ENCODE data around the gene ITGB6. TPM values are rescaled to one million over a fixed set of nuclear protein-coding genes. Genes with fewer than 3 reads are reported as not detected.

Gene ITGB6
- total RNA-seq, 3 donors from 2014 or later (not counting 1 experiment from before 2014, with no cell fraction given): not detected

- H3K36me3 Mint-ChIP-seq: no peaks in the 10 kb centered on the region
- TF ChIP-seq CTCF (IDR thresholded peaks at IDR 0.05): no peak
- peaks cover 0 to 9% of the 10 kb centered on the region in 2 donors for H3K4me1 Mint-ChIP-seq
- Histone ChIP-seq H3K9me3 (ENCODE audit: control insufficient read depth, insufficient read depth, low read length) (no peaks in the 10 kb centered on the region), H3K36me3 (ENCODE audit: control insufficient read depth, insufficient read depth, low read length) (no peaks in the 10 kb centered on the region), H3K4me3 (ENCODE audit: low read length) (no peak overlapping the region), H3K4me1 (ENCODE audit: control insufficient read depth, insufficient read depth, low read length) (no peaks in the 10 kb centered on the region), H3K27me3 (ENCODE audit: control insufficient read depth, insufficient read depth, low read length) (no peaks in the 10 kb centered on the region), H3K27ac (ENCODE audit: low read length) (no peak overlapping the region)
- H3K9me3 Mint-ChIP-seq: no peaks in the 10 kb centered on the region
- H3K27ac Mint-ChIP-seq: no peak overlapping the region
- intact Hi-C loops (cut with micrococcal nuclease): no loop called here
- H3K27me3 Mint-ChIP-seq (ENCODE audit: low read depth in 2 of 2): peaks cover 0 to 6% of the 10 kb centered on the region in 2 donors
- DNase-seq: no peak
- H3K4me3 Mint-ChIP-seq: no peak overlapping the region
- ATAC-seq: no peak
Measured at GRCh38 chr2:160180172-160180571, 19.9 kb downstream of the ITGB6 start.

- TF ChIP-seq CTCF (IDR thresholded peaks at IDR 0.05): no peak
- Histone ChIP-seq H3K36me3 (ENCODE audit: control insufficient read depth, insufficient read depth, low read length) (no peaks in the 10 kb centered on the region), H3K27ac (ENCODE audit: low read length) (no peak overlapping the region), H3K27me3 (ENCODE audit: control insufficient read depth, insufficient read depth, low read length) (no peaks in the 10 kb centered on the region), H3K4me1 (ENCODE audit: control insufficient read depth, insufficient read depth, low read length) (no peaks in the 10 kb centered on the region), H3K4me3 (ENCODE audit: low read length) (no peak overlapping the region), H3K9me3 (ENCODE audit: control insufficient read depth, insufficient read depth, low read length) (no peaks in the 10 kb centered on the region)
- Mint-ChIP-seq H3K36me3 (no peaks in the 10 kb centered on the region), H3K9me3 (no peaks in the 10 kb centered on the region), H3K27me3 (ENCODE audit: low read depth in 2 of 2) (no peaks in the 10 kb centered on the region), H3K27ac (no peak overlapping the region), H3K4me3 (no peak overlapping the region), H3K4me1 (no peaks in the 10 kb centered on the region)
- ATAC-seq (no peak), DNase-seq (no peak)
- intact Hi-C loops (cut with micrococcal nuclease): no loop called here
- 90% methylated on average over 8 of the region's 8 CpGs for WGBS (ENCODE audit: insufficient coverage)
Measured at GRCh38 chr2:160175169-160176134, 24.6 kb downstream of the ITGB6 start.

GRCh38 chr2:160174322-160174721 lies 25.8 kb downstream of the ITGB6 start:
- no peak overlapping the region for H3K27ac Mint-ChIP-seq
- no peak for TF ChIP-seq CTCF (IDR thresholded peaks at IDR 0.05)
- no peak overlapping the region for H3K4me3 Mint-ChIP-seq
- H3K9me3 Mint-ChIP-seq: no peaks in the 10 kb centered on the region
- intact Hi-C loops (cut with micrococcal nuclease): no loop called here
- Histone ChIP-seq H3K27ac (ENCODE audit: low read length) (no peak overlapping the region), H3K9me3 (ENCODE audit: control insufficient read depth, insufficient read depth, low read length) (no peaks in the 10 kb centered on the region), H3K36me3 (ENCODE audit: control insufficient read depth, insufficient read depth, low read length) (no peaks in the 10 kb centered on the region), H3K27me3 (ENCODE audit: control insufficient read depth, insufficient read depth, low read length) (no peaks in the 10 kb centered on the region), H3K4me1 (ENCODE audit: control insufficient read depth, insufficient read depth, low read length) (no peaks in the 10 kb centered on the region), H3K4me3 (ENCODE audit: low read length) (no peak overlapping the region)
- H3K4me1 Mint-ChIP-seq: no peaks in the 10 kb centered on the region
- ATAC-seq (no peak), DNase-seq (no peak)
- no peaks in the 10 kb centered on the region for H3K36me3 Mint-ChIP-seq
- WGBS (ENCODE audit: insufficient coverage): 97% methylated on average over 3 of the region's 3 CpGs
- no peaks in the 10 kb centered on the region for H3K27me3 Mint-ChIP-seq (ENCODE audit: low read depth in 2 of 2)

- Mint-ChIP-seq H3K4me1 (no peaks in the 10 kb centered on the region), H3K4me3 (no peak overlapping the region), H3K27ac (no peak overlapping the region), H3K36me3 (no peaks in the 10 kb centered on the region), H3K27me3 (ENCODE audit: low read depth in 2 of 2) (no peaks in the 10 kb centered on the region), H3K9me3 (no peaks in the 10 kb centered on the region)
- Histone ChIP-seq H3K27me3 (ENCODE audit: control insufficient read depth, insufficient read depth, low read length) (no peaks in the 10 kb centered on the region), H3K4me1 (ENCODE audit: control insufficient read depth, insufficient read depth, low read length) (no peaks in the 10 kb centered on the region), H3K4me3 (ENCODE audit: low read length) (no peak overlapping the region), H3K36me3 (ENCODE audit: control insufficient read depth, insufficient read depth, low read length) (no peaks in the 10 kb centered on the region), H3K27ac (ENCODE audit: low read length) (no peak overlapping the region), H3K9me3 (ENCODE audit: control insufficient read depth, insufficient read depth, low read length) (no peaks in the 10 kb centered on the region)
- ATAC-seq (no peak), DNase-seq (no peak)
- intact Hi-C loops (cut with micrococcal nuclease): no loop called here
- no peak for TF ChIP-seq CTCF (IDR thresholded peaks at IDR 0.05)
Measured at GRCh38 chr2:160169988-160170387, 30.1 kb downstream of the ITGB6 start.
